SU-DHL-6 (cell line): ENCODE measurements around the gene PTGDS.

ENCODE experiments used
- H2AFZ ChIP-seq: fragments of 200-600 bp; sonication (generic); 2 replicates; pipeline ENCODE4 v1.6.1; 2014; ENCODE audit warnings: low read depth, mild to moderate bottlenecking, moderate library complexity, mixed read lengths, antibody characterized with exemption, low read length; ENCODE audit not compliant: severe bottlenecking
- H3F3A ChIP-seq: fragments of 200-600 bp; shearing (Covaris generic); 2 replicates; pipeline ENCODE4 v1.6.0; 2016; ENCODE audit warnings: antibody characterized with exemption, mild to moderate bottlenecking; ENCODE audit not compliant: insufficient read depth
- H3K27ac ChIP-seq: fragments of 200-600 bp; sonication (generic); 2 replicates; pipeline ENCODE4 v1.5.1; 2016; ENCODE audit warnings: low read depth, mild to moderate bottlenecking, low read length, moderate library complexity, mixed read lengths
- H3K27me3 ChIP-seq: fragments of 200-600 bp; sonication (generic), shearing (Covaris generic); 2 replicates; pipeline ENCODE4 v1.6.0; 2014; ENCODE audit warnings: mild to moderate bottlenecking, low read length
- H3K36me3 ChIP-seq: fragments of 200-600 bp; sonication (generic); 2 replicates; pipeline ENCODE4 v1.6.1; 2014; ENCODE audit warnings: mild to moderate bottlenecking, low read length, mixed read lengths
- H3K4me2 ChIP-seq: fragments of 300-600, 200-600 bp; shearing (Covaris generic), sonication (generic); 2 replicates; pipeline ENCODE4 v1.6.0; 2014; ENCODE audit warnings: low read length, low read depth, mild to moderate bottlenecking; ENCODE audit not compliant: poor library complexity, severe bottlenecking
- H3K4me3 ChIP-seq: fragments of 200-600 bp; sonication (generic); 2 replicates; pipeline ENCODE4 v1.5.1; 2014; ENCODE audit warnings: antibody characterized with exemption, low read length, mild to moderate bottlenecking, mixed read lengths; ENCODE audit not compliant: insufficient read depth, poor library complexity, severe bottlenecking
- H3K79me2 ChIP-seq: fragments of 200-600 bp; sonication (generic); 2 replicates; pipeline ENCODE4 v1.6.1; 2014; ENCODE audit warnings: mild to moderate bottlenecking, low read length, moderate library complexity; ENCODE audit not compliant: insufficient read depth
- H3K9ac ChIP-seq: fragments of 200-600 bp; sonication (generic); 2 replicates; pipeline ENCODE4 v1.7.0; 2014; ENCODE audit warnings: mild to moderate bottlenecking, low read length
- H3K9me2 ChIP-seq: fragments of 200-600 bp; sonication (generic); replicated peaks from 2 replicates; pipeline ENCODE4 v1.6.1; 2014; ENCODE audit warnings: low read length; ENCODE audit not compliant: insufficient read depth
- H3K9me3 ChIP-seq: fragments of 200-600 bp; sonication (generic); 2 replicates; pipeline ENCODE4 v1.6.1; 2014; ENCODE audit warnings: low read length, mixed read lengths; ENCODE audit not compliant: insufficient read depth
- H4K20me1 ChIP-seq: fragments of 200-600 bp; sonication (generic); 2 replicates; pipeline ENCODE4 v1.6.1; 2014; ENCODE audit warnings: low read depth, mild to moderate bottlenecking, antibody characterized with exemption, low read length, moderate library complexity, mixed read lengths
- CTCF ChIP-seq: fragments of 200-600 bp; sonication (generic); IDR thresholded peaks from one replicate; pipeline ENCODE4 v1.5.1; 2017; ENCODE audit warnings: antibody characterized with exemption, mild to moderate bottlenecking, low read length, moderate library complexity; ENCODE audit not compliant: insufficient read depth, poor library complexity, severe bottlenecking
- EZH2phosphoT487 ChIP-seq: fragments of 200-600 bp; sonication (generic), shearing (Covaris generic); conservative IDR thresholded peaks from 2 replicates; pipeline ENCODE4 v1.6.1; 2018; ENCODE audit warnings: mild to moderate bottlenecking, antibody characterized with exemption, low read length, moderate library complexity, mixed read lengths

Gene PTGDS

GRCh38 chr9:137020771-137021567, 43.7 kb downstream of the PTGDS start:
- Histone ChIP-seq H4K20me1 (no peaks in the 10 kb centered on the region), H3K36me3 (no peaks in the 10 kb centered on the region)
- TF ChIP-seq CTCF (no peak), EZH2phosphoT487 (no peak)

GRCh38 chr9:137021568-137021978, 44.3 kb downstream of the PTGDS start:
- no peaks in the 10 kb centered on the region for H3K79me2 ChIP-seq
- no peak overlapping the region for H3K4me3 ChIP-seq
- H3K27me3 ChIP-seq = no peaks in the 10 kb centered on the region
- no peaks in the 10 kb centered on the region for H3K9me2 ChIP-seq
- H3F3A ChIP-seq = no peaks in the 10 kb centered on the region
- no peak overlapping the region for H3K4me2 ChIP-seq
- H3K9me3 ChIP-seq = no peaks in the 10 kb centered on the region
- H3K9ac ChIP-seq = no peak overlapping the region
- no peaks in the 10 kb centered on the region for H4K20me1 ChIP-seq
- no peak overlapping the region for H2AFZ ChIP-seq
- no peak overlapping the region for H3K27ac ChIP-seq
- TF ChIP-seq CTCF (no peak), EZH2phosphoT487 (no peak)
- H3K36me3 ChIP-seq = no peaks in the 10 kb centered on the region

More at GRCh38 chr9:137020771-137021567, 43.7 kb downstream of the PTGDS start:
- H3K4me3 ChIP-seq = no peak overlapping the region
- no peak overlapping the region for H2AFZ ChIP-seq
- no peak overlapping the region for H3K27ac ChIP-seq
- no peaks in the 10 kb centered on the region for H3K79me2 ChIP-seq
- no peak overlapping the region for H3K9ac ChIP-seq
- no peaks in the 10 kb centered on the region for H3K9me3 ChIP-seq
- no peak overlapping the region for H3K4me2 ChIP-seq
- no peaks in the 10 kb centered on the region for H3K9me2 ChIP-seq
- H3F3A ChIP-seq = no peaks in the 10 kb centered on the region
- no peaks in the 10 kb centered on the region for H3K27me3 ChIP-seq

- TF ChIP-seq EZH2phosphoT487 (no peak), CTCF (no peak)
- no peaks in the 10 kb centered on the region for H3K36me3 ChIP-seq
- no peak overlapping the region for H3K9ac ChIP-seq
- no peaks in the 10 kb centered on the region for H3K79me2 ChIP-seq
- no peaks in the 10 kb centered on the region for H3F3A ChIP-seq
- H3K4me3 ChIP-seq = no peak overlapping the region
- H3K4me2 ChIP-seq = no peak overlapping the region
- no peaks in the 10 kb centered on the region for H3K9me2 ChIP-seq
- no peaks in the 10 kb centered on the region for H3K27me3 ChIP-seq
- no peak overlapping the region for H3K27ac ChIP-seq
- no peak overlapping the region for H2AFZ ChIP-seq
- H4K20me1 ChIP-seq = no peaks in the 10 kb centered on the region
- H3K9me3 ChIP-seq = no peaks in the 10 kb centered on the region
These were observed 44.8 kb downstream of the PTGDS start for GRCh38 chr9:137021979-137022661.
